Suprapubic skin (tissue), 4 donors: ENCODE measurements around the gene SDHA. TPM values are rescaled to one million over a fixed set of nuclear protein-coding genes. Genes with fewer than 3 reads are reported as not detected.
"Not testable (repeated sequence)": the region's sequence is repeated elsewhere in the genome, so short reads cannot be mapped to it uniquely, and the experiment has no call there.

Source experiments
- DNase-seq, 2 donors: peaks; one replicate each; pipeline ENCODE4 v3.0.0-alpha.2; 2019; ENCODE audit warnings: low spot score in 2 of 2
- H3K27ac ChIP-seq: fragments of 200-600 bp; sonication (generic); one replicate; pipeline ENCODE4 v1.5.1; 2019
- H3K27me3 ChIP-seq: fragments of 200-600 bp; sonication (generic); one replicate; pipeline ENCODE4 v1.5.1; 2019
- H3K36me3 ChIP-seq: fragments of 200-600 bp; sonication (generic); one replicate; pipeline ENCODE4 v1.5.1; 2019
- H3K4me1 ChIP-seq: fragments of 200-600 bp; sonication (generic); one replicate; pipeline ENCODE4 v1.5.1; 2019
- H3K4me3 ChIP-seq: fragments of 200-600 bp; sonication (generic); one replicate; pipeline ENCODE4 v1.5.1; 2019; ENCODE audit warnings: mild to moderate bottlenecking
- H3K9me3 ChIP-seq: fragments of 200-600 bp; sonication (generic); one replicate; pipeline ENCODE4 v1.5.1; 2019
- EP300 ChIP-seq: sonication (generic); formaldehyde crosslinking; IDR thresholded peaks from one replicate; pipeline ENCODE4 v1.6.1; 2017; ENCODE audit warnings: antibody characterized with exemption
- POLR2A ChIP-seq, 2 donors: fragments of 450-650 bp; IDR thresholded peaks; one replicate each; pipeline ENCODE4 v1.6.1; 2017; ENCODE audit warnings: antibody characterized with exemption in 2 of 2, mild to moderate bottlenecking in 2 of 2, moderate library complexity in 2 of 2
- POLR2AphosphoS5 ChIP-seq, 3 donors: sonication (generic); formaldehyde crosslinking; IDR thresholded peaks; one replicate each; pipeline ENCODE4 v1.6.1; 2017; ENCODE audit warnings: antibody characterized with exemption in 3 of 3
- WGBS: methylation state at CpG from one replicate; pipeline ENCODE4 v1.1.5; 2018; 5-methylcytosine and 5-hydroxymethylcytosine counted together
- total RNA-seq, 4 donors: library from RNA; depleted of rRNA; stranded (reverse); fragments of >200 nt; gene quantifications; one replicate each; pipeline ENCODE4 v1.1.0, GENCODE V29; 2016
- TF ChIP-seq, protein P1 (sequence below), 2 donors: fragments of 200-600 bp in 1 of 2; fragments of 450-650 bp in 1 of 2; sonication (generic) in 1 of 2; IDR thresholded peaks; one replicate each; pipeline ENCODE4 v1.5.1; 2016 to 2019; ENCODE audit warnings: antibody characterized with exemption in 2 of 2, mild to moderate bottlenecking in 1 of 2, moderate library complexity in 1 of 2

SDHA gene
- total RNA-seq, 4 donors from 2014 or later: 51.5 to 80.2 (median 68.7) TPM

GRCh38 chr5:208449-209114, 9.5 kb upstream of the SDHA start:
- Histone ChIP-seq H3K4me3 (no peak overlapping the region), H3K36me3 (peaks cover 23% of the 10 kb centered on the region), H3K4me1 (no peaks in the 10 kb centered on the region), H3K9me3 (no peaks in the 10 kb centered on the region), H3K27ac (no peak overlapping the region), H3K27me3 (no peaks in the 10 kb centered on the region)
- DNase-seq: no peak
- TF ChIP-seq POLR2A (IDR thresholded peaks at IDR 0.05) (no peak), EP300 (no peak), POLR2AphosphoS5 (IDR thresholded peaks at IDR 0.05) (no peak)
- TF ChIP-seq, protein P1, sequence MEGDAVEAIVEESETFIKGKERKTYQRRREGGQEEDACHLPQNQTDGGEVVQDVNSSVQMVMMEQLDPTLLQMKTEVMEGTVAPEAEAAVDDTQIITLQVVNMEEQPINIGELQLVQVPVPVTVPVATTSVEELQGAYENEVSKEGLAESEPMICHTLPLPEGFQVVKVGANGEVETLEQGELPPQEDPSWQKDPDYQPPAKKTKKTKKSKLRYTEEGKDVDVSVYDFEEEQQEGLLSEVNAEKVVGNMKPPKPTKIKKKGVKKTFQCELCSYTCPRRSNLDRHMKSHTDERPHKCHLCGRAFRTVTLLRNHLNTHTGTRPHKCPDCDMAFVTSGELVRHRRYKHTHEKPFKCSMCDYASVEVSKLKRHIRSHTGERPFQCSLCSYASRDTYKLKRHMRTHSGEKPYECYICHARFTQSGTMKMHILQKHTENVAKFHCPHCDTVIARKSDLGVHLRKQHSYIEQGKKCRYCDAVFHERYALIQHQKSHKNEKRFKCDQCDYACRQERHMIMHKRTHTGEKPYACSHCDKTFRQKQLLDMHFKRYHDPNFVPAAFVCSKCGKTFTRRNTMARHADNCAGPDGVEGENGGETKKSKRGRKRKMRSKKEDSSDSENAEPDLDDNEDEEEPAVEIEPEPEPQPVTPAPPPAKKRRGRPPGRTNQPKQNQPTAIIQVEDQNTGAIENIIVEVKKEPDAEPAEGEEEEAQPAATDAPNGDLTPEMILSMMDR (IDR thresholded peaks at IDR 0.05): no peak
- WGBS: 87% methylated on average over 15 of the region's 15 CpGs

DNA sequence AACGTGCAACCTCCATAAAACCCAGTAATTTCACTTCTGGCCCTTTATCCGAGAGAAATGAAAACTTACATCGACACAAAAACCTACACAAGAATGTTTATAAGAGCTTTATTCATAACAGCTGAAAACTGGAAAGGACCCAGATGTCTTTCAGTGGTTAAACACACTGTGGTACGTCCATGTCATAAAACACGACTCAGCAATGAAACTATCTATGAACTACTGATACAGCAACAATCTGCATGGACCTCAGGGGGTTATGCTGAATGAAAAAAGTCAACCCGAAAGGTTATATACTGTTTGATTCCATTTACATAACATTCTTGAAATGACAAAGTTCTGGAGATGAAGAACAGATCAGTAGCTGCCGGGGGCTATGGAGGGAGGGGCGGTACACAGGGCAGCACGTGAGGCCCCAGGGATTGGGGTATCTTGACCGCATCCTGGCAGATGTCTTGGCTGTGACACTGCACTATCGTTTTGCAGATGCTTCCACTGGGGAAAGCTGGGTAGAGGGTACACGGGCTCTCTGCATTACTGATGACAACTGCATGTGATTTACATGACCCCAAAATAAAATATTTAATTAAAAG, 4.2 kb upstream of the SDHA start:
- no peaks in the 10 kb centered on the region for H3K27me3 ChIP-seq
- no peak overlapping the region for H3K4me3 ChIP-seq
- no peak for DNase-seq
- H3K27ac ChIP-seq: no peak overlapping the region
- 91% methylated on average over 12 of the region's 12 CpGs for WGBS
- no peaks in the 10 kb centered on the region for H3K9me3 ChIP-seq
- peaks cover 18% of the 10 kb centered on the region for H3K4me1 ChIP-seq
- TF ChIP-seq EP300 (no peak), POLR2A (IDR thresholded peaks at IDR 0.05) (no peak), POLR2AphosphoS5 (IDR thresholded peaks at IDR 0.05) (no peak)
- H3K36me3 ChIP-seq: peaks cover 7% of the 10 kb centered on the region

GRCh38 chr5:215256-215655, 2.9 kb upstream of the SDHA start:
- not testable (repeated sequence) for H3K9me3 ChIP-seq, H3K27me3 ChIP-seq, H3K36me3 ChIP-seq, DNase-seq, H3K4me3 ChIP-seq, H3K27ac ChIP-seq
- WGBS: 25% methylated on average over 2 of the region's 2 CpGs
- H3K4me1 ChIP-seq: peaks cover 31% of the 10 kb centered on the region

- H3K4me3 ChIP-seq, DNase-seq, H3K36me3 ChIP-seq, H3K9me3 ChIP-seq, H3K27me3 ChIP-seq, H3K27ac ChIP-seq: not testable (repeated sequence)
- whole genome bisulfite sequencing: 79% methylated on average over 9 of the region's 10 CpGs
- peaks cover 38% of the 10 kb centered on the region for H3K4me1 ChIP-seq
Measured at GRCh38 chr5:216076-216475, 2.0 kb upstream of the SDHA start.

GRCh38 chr5:218457-219291, 554 bp downstream of the SDHA start:
- WGBS: 0% methylated on average over 9 of the region's 73 CpGs
- no peak for DNase-seq

GRCh38 chr5:219460-219863, 1.3 kb downstream of the SDHA start:
- Histone ChIP-seq H3K27ac (peak overlapping the region; percentile 94), H3K36me3 (peaks cover 6% of the 10 kb centered on the region), H3K27me3 (no peaks in the 10 kb centered on the region), H3K9me3 (no peaks in the 10 kb centered on the region), H3K4me3 (peak overlapping the region; percentile 100), H3K4me1 (peaks cover 51% of the 10 kb centered on the region)
- no peak for DNase-seq
- TF ChIP-seq EP300: no peak
- WGBS: 10% methylated on average over 9 of the region's 9 CpGs

More at GRCh38 chr5:218457-219291, 554 bp downstream of the SDHA start:
- H3K27ac ChIP-seq: peak overlapping the region; percentile 94
- peaks cover 51% of the 10 kb centered on the region for H3K4me1 ChIP-seq
- peak overlapping the region; percentile 100 for H3K4me3 ChIP-seq
- TF ChIP-seq POLR2A (IDR thresholded peaks at IDR 0.05) (no peak), POLR2AphosphoS5 (IDR thresholded peaks at IDR 0.05) (no peak), EP300 (no peak)
- TF ChIP-seq, protein P1 (IDR thresholded peaks at IDR 0.05): no peak
- H3K27me3 ChIP-seq: no peaks in the 10 kb centered on the region
- H3K36me3 ChIP-seq: peaks cover 2% of the 10 kb centered on the region
- no peaks in the 10 kb centered on the region for H3K9me3 ChIP-seq

DNA sequence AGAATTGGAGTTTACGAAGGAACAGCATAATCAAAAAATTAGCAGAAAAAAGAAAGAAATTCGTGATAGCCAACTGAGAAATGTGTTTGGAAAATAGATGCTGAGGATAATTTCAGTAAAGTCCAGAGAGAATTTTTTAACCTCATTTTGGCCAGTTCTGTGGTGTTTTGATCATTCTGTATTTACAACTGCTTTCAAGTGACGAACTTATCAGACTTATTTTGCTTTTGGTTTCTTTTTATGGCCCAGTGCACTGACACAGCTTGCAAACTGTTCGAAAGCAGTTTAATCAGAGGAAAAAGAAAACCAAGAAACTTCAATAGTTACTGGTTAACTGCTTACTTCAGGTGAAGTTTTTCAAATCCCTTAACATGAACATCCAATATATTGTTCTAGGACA, 1.9 kb downstream of the SDHA start:
- Histone ChIP-seq H3K27ac (peak overlapping the region; percentile 12), H3K9me3 (no peaks in the 10 kb centered on the region), H3K27me3 (no peaks in the 10 kb centered on the region), H3K4me3 (peak overlapping the region; percentile 100), H3K36me3 (peaks cover 11% of the 10 kb centered on the region), H3K4me1 (peaks cover 46% of the 10 kb centered on the region)
- no peak for TF ChIP-seq POLR2AphosphoS5 (IDR thresholded peaks at IDR 0.05)
- TF ChIP-seq, protein P1 (IDR thresholded peaks at IDR 0.05): no peak
- no peak for TF ChIP-seq EP300
- no peak for TF ChIP-seq POLR2A (IDR thresholded peaks at IDR 0.05)
- no peak for DNase-seq
- 37% methylated on average over 4 of the region's 4 CpGs for WGBS

- H3K27me3 ChIP-seq, H3K27ac ChIP-seq, H3K4me3 ChIP-seq, H3K9me3 ChIP-seq, DNase-seq: not testable (repeated sequence)
- peaks cover 34% of the 10 kb centered on the region for H3K4me1 ChIP-seq
- WGBS: 61% methylated on average over 6 of the region's 6 CpGs
- peaks cover 43% of the 10 kb centered on the region for H3K36me3 ChIP-seq
Measured at GRCh38 chr5:222951-223715, 5.0 kb downstream of the SDHA start.
